ENCODE data around the gene BIN1. TPM values are rescaled to one million over a fixed set of nuclear protein-coding genes. Genes with fewer than 3 reads are reported as not detected.
A peak's percentile ranks its signal among the peaks of the same experiment; 100 is the strongest.

Gene BIN1
- total RNA-seq, 1 donor from 2014 or later = 33.4 TPM

DNA sequence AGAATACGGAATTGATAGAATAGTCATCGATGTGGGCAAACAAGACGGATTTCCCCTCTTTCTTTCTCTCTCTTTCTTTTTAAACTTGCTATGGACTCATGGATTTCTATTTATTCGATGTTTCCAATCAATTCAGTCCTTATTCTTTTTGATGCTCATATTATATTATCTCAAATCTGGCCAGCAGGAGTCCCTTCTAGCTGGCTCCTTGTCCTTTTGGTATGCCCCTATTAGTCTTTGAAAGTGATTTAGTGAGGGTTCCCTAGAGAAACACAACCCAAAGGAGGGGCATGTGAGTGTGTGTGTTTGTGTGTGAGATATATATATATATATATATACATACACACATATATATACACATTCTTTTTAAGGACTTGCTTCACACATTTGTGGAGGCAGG, 23.5 kb upstream of the BIN1 start:
- Histone ChIP-seq H3K36me3 (no peaks in the 10 kb centered on the region), H3K4me1 (no peaks in the 10 kb centered on the region), H3K27me3 (no peaks in the 10 kb centered on the region), H3K4me3 (no peak overlapping the region), H3K27ac (no peak overlapping the region), H3K9me3 (no peaks in the 10 kb centered on the region)
- ATAC-seq (no peak), DNase-seq (no peak)
- intact Hi-C loops (cut with DNase I) = no loop called here
- TF ChIP-seq, protein P1, sequence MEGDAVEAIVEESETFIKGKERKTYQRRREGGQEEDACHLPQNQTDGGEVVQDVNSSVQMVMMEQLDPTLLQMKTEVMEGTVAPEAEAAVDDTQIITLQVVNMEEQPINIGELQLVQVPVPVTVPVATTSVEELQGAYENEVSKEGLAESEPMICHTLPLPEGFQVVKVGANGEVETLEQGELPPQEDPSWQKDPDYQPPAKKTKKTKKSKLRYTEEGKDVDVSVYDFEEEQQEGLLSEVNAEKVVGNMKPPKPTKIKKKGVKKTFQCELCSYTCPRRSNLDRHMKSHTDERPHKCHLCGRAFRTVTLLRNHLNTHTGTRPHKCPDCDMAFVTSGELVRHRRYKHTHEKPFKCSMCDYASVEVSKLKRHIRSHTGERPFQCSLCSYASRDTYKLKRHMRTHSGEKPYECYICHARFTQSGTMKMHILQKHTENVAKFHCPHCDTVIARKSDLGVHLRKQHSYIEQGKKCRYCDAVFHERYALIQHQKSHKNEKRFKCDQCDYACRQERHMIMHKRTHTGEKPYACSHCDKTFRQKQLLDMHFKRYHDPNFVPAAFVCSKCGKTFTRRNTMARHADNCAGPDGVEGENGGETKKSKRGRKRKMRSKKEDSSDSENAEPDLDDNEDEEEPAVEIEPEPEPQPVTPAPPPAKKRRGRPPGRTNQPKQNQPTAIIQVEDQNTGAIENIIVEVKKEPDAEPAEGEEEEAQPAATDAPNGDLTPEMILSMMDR (IDR thresholded peaks at IDR 0.05) = peak; percentile 7

DNA sequence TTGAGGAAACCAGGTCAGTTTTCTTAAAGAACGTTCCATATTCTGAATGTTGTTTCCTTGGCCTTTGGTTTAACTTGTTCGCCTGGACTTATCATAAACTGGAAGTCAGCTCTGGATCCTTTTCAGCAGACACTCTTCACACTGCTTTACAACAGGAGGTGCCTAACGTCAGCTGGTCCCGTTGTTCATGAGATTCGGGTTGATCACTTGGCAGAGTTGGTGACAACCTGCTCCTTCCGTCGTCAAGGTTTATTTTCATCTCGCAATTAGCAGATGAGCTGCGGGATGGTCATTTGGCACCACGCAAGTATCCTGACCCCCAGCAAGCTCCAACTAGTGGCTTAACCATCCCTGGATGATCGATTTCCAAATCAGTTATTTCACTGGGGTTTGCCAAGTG, 23.0 kb upstream of the BIN1 start:
- DNase-seq (no peak), ATAC-seq (no peak)
- TF ChIP-seq, protein P1 (IDR thresholded peaks at IDR 0.05) = no peak
- H3K4me1 ChIP-seq = no peaks in the 10 kb centered on the region
- no peak overlapping the region for H3K27ac ChIP-seq
- intact Hi-C loops (cut with DNase I) = no loop called here
- no peak overlapping the region for H3K4me3 ChIP-seq
- no peaks in the 10 kb centered on the region for H3K27me3 ChIP-seq
- H3K36me3 ChIP-seq = no peaks in the 10 kb centered on the region
- no peaks in the 10 kb centered on the region for H3K9me3 ChIP-seq

DNA sequence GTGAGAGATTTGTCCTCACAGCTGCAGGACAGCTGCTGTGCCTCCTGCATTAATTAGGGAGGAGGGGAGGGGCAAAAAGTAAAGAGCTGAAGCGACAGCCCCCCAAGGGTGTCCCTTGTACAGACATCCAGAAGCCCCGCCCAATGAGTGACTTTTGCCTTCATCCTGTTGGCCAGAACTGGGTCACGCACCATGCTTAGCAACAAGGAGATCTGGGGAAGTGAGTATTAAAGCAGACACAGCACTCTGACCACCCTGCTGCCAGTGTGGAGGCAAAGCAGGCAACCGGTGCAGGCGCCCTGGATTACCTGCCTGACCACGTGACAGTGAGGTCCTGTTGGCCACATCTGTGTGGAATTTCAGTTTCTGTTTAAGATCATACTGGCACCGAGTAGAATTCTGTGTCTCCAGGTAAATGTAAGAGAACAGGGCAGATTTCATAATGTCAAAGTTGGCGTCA, 21.5 kb upstream of the BIN1 start:
- ATAC-seq = peak; percentile 98
- H3K27me3 ChIP-seq = no peaks in the 10 kb centered on the region
- H3K9me3 ChIP-seq = no peaks in the 10 kb centered on the region
- H3K27ac ChIP-seq = no peak overlapping the region
- peak; percentile 85 for DNase-seq
- no peak overlapping the region for H3K4me3 ChIP-seq
- TF ChIP-seq, protein P1 (IDR thresholded peaks at IDR 0.05) = no peak
- no peaks in the 10 kb centered on the region for H3K4me1 ChIP-seq
- H3K36me3 ChIP-seq = no peaks in the 10 kb centered on the region
- intact Hi-C loops (cut with DNase I) = no loop called here

DNA sequence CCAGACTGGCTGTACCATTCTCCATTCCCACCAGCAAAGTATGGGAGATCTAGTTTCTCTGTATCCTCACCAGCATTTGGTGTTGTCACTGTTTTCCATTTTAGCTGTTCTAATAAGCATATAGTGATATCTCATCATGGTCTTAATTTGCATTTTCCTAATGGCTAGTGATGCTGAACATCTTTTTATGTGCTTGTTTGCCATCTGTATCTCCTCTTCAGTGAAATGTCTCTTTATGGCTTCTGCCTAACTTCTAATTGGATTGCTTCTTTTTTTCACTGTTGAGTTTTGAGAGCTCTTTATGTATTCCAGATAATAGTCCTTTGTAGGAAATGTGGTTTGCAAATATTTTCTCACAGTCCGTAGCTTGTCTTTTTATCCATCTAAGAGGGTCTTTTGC, 18.9 kb upstream of the BIN1 start:
- no peak for ATAC-seq
- no peak overlapping the region for H3K27ac ChIP-seq
- no peak overlapping the region for H3K4me3 ChIP-seq
- H3K36me3 ChIP-seq = no peaks in the 10 kb centered on the region
- no peaks in the 10 kb centered on the region for H3K27me3 ChIP-seq
- H3K4me1 ChIP-seq = no peaks in the 10 kb centered on the region
- TF ChIP-seq, protein P1 (IDR thresholded peaks at IDR 0.05) = no peak
- H3K9me3 ChIP-seq = no peaks in the 10 kb centered on the region
- intact Hi-C loops (cut with DNase I) = no loop called here
- DNase-seq = no peak

DNA sequence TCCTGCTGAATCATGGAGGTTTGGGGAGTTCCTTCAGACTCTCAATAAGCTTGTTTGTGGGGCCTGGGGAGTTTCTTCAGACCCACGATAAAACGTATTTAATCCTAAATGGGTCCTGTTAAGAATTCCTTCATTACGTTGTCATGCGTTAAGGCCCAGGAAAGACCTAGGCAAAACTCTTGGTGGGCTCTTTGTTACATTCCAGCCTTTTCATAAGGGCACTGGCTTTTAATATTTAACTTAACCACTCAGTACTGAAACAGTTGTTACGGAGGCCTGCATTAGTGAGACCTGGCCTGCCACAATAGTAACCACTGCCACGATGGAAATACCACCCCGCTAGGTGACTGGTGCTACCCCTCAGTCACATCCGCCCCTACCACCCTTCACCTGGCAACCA, 17.5 kb upstream of the BIN1 start:
- no peaks in the 10 kb centered on the region for H3K36me3 ChIP-seq
- DNase-seq (no peak), ATAC-seq (no peak)
- no peak overlapping the region for H3K27ac ChIP-seq
- intact Hi-C loops (cut with DNase I) = no loop called here
- no peak overlapping the region for H3K4me3 ChIP-seq
- TF ChIP-seq, protein P1 (IDR thresholded peaks at IDR 0.05) = no peak
- H3K4me1 ChIP-seq = no peaks in the 10 kb centered on the region
- no peaks in the 10 kb centered on the region for H3K27me3 ChIP-seq
- H3K9me3 ChIP-seq = no peaks in the 10 kb centered on the region

DNA sequence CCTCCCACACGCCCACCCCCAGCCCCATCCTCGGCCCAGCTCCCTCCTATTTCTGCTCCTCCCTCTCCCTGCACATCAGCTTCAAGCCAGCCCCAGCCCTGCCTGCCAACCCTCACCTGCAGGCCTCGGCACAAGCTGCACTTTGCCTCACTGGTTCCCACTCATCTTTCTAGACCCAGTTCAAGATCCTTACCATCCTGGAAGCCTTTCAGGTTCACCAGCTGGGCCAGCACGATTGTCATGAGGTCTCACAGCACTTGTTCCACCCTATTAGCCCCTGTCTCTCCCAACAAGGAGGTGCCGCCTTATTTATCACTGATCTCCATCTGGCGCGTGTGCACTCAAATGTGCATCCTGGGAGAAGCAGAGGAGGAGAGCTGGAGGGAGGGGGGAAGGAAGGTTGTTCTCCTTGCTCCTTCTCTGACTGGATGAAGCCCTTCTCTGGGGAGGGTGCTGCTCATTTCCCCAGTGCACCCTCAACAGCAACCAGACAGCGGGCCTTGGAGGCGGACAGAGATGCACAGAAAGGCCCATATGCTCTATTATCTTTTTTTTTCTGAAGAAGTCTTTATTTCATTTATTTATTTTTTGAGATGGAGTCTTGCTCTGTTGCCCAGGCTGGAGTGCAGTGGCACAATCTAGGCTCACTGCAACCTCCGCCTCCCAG, 15.5 kb upstream of the BIN1 start:
- DNase-seq (no peak), ATAC-seq (no peak)
- intact Hi-C loops (cut with DNase I) = no loop called here
- Histone ChIP-seq H3K27me3 (no peaks in the 10 kb centered on the region), H3K36me3 (no peaks in the 10 kb centered on the region), H3K4me3 (no peak overlapping the region), H3K4me1 (no peaks in the 10 kb centered on the region), H3K9me3 (no peaks in the 10 kb centered on the region), H3K27ac (no peak overlapping the region)
- TF ChIP-seq, protein P1 (IDR thresholded peaks at IDR 0.05) = no peak
